SH-SY5Y (cell line): ENCODE results near the gene SLCO4A1.

Source experiments
- GATA2 ChIP-seq: IDR thresholded peaks from 2 replicates; pipeline ENCODE4 v1.6.1; 2011; ENCODE audit warnings: mild to moderate bottlenecking, low read depth, low read length
- GATA3 ChIP-seq: IDR thresholded peaks from 2 replicates; pipeline ENCODE4 v1.6.1; 2011; ENCODE audit warnings: low read depth, mild to moderate bottlenecking, low read length, moderate library complexity

GRCh38 chr20:62635852-62636251 is 6.5 kb upstream of the SLCO4A1 start:
- TF ChIP-seq GATA2 (no peak), GATA3 (no peak)
